Epithelial cell of alveolus of lung (primary cell): ENCODE data around the gene FOXS1. TPM values are rescaled to one million over a fixed set of nuclear protein-coding genes. Genes with fewer than 3 reads are reported as not detected.

Experiments
- total RNA-seq: library from RNA; depleted of rRNA; stranded (reverse); fragments of >200 nt; gene quantifications from 2 replicates; pipeline ENCODE4 v1.2.1, GENCODE V29; 2015

FOXS1 gene
- 1.7 TPM in 1 of 2 replicates, not detected in the other for total RNA-seq

DNA sequence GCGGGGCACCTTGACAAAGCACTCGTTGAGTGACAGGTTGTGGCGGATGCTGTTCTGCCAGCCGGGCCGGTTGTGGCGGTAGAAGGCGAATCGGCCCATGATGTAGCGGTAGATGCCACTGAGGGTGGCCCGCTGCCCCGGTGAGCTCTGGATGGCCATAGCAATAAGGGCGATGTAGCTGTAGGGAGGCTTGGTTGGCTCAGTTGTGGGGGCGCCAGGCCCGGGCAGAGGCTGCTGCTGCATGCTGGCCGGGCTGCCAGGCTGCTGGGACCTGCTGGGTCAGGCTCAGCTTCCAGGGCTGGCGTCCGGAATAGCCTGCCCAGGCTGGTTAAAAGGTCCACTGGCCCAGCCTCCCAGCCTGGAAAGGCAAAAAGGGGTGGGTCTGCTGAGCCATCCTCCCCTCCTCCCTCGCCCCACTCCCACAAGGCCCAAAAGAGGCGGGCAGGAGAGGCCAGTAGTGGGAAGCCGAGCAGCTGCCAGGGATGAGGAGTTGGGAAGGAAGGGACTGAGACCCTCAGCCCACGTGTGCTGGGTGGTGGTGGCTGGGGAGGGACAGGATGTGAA, at the start of gene FOXS1:
Gene FOXS1, minus strand, starts transcription at position 305 of the 564 bp plus-strand sequence. Its CDS starts 62 bp downstream, at position 243.

DNA sequence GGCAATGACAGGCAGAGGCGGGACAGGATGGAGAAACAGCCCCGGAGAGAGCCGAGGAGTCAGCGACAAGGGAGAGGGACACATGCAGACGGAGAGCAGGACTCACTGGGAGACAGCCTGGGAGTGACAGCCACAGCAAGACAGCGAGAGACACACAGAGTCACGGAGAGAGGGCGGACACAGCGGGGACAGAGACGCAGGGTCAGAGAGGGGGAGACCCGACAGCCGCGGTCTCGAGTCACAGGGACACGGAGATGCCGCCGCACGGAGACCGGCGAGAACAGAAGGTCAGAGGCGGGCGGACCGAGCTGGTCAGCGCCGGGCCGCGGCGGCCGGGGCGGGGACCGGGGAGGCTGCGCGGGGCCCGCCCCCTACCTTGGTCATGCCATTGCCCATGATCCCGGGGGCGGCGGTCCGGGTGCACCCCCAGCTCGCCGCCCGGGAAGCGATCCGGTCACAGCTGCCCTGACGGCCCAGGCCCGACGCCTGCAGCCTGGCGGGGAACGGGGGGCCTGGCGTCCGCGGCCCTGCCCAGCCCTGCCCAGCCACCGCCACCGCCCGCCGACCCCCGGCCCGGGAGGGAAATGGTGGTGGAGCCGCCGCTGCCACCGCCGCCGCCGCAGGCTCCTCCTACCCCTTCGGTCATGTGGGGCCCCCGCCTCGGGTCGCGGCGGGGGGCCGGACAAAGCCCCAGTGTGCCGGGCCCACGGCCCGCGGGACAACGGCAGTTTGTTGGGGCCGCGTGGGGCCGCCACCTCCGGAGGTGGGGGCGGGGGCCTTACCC, 24.7 kb upstream of the FOXS1 start, which contains the start of the genes DUSP15 and TTLL9:
Gene DUSP15, minus strand, starts transcription at position 586 of the 784 bp plus-strand sequence. Its CDS starts 190 bp downstream, at position 396.
Gene TTLL9, plus strand, starts transcription at position 693 of the 784 bp plus-strand sequence. CDS start 493 bp downstream, outside the sequence.

DNA sequence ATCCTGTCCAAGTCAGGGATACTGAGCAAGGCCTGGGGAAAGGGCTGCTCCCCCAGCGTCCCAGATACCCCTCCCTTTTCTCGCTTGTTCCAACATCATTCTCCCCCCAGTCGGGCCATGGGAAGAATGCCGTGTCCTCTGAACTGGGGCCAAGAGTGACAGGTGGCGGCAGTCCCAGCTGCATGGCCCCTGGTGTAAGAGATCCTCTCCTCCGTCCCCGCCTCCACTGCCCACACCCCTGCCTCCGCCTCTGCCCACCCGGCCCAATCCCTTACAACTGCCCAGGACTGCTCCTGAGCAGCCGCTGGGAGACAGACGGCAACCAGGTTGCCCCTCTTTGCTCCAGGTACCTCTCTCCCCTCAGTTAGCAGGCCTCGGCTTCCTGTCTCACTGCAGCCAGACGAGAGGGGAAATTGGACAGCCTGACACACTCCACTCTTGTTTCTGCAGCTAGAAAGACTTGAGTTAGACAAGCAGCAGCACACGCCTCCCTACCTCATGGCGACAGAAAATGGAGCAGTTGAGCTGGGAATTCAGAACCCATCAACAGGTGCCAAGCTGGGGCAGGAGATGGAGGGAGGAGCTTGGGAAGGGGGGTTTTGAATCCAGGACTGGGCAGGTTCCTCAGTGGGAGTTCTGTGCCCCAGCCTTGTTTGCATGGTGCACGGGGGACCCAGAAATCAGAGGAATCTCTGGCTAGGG, 26.2 kb downstream of the FOXS1 start, which contains the start of gene MYLK2:
Gene MYLK2, plus strand, starts transcription at position 274 of the 702 bp plus-strand sequence. Its CDS starts 225 bp downstream, at position 499.

Other genes with a start within 250 kb of the FOXS1 start
- 238 and 993 TPM in 2 replicates for gene ID1, start 240.3 kb downstream of the FOXS1 start, total RNA-seq
- not detected in 2 replicates for gene COX4I2, start 207.7 kb downstream of the FOXS1 start, total RNA-seq
- 47.7 and 89.9 TPM in 2 replicates for gene BCL2L1, start 122.7 kb downstream of the FOXS1 start, total RNA-seq
- gene TPX2, start 106.3 kb downstream of the FOXS1 start, total RNA-seq = 35.1 and 61.2 TPM in 2 replicates
- gene MYLK2, start 26.2 kb downstream of the FOXS1 start, total RNA-seq = 0.26 and 0.72 TPM in 2 replicates
- gene DUSP15, start 24.9 kb upstream of the FOXS1 start, total RNA-seq = 0.13 TPM in 1 of 2 replicates, not detected in the other
- gene TTLL9, start 25.0 kb upstream of the FOXS1 start, total RNA-seq = not detected in 2 replicates
- 6.6 and 13.5 TPM in 2 replicates for gene PDRG1, start 106.4 kb upstream of the FOXS1 start, total RNA-seq
- not detected in 2 replicates for gene XKR7, start 122.5 kb upstream of the FOXS1 start, total RNA-seq
- 0.13 TPM in 1 of 2 replicates, not detected in the other for gene CCM2L, start 164.8 kb upstream of the FOXS1 start, total RNA-seq
- gene HCK, start 206.6 kb upstream of the FOXS1 start, total RNA-seq = not detected in 2 replicates